IPS-11a (cell line): Measurements from ENCODE around the gene STOML2.

Experiments used
- H3K4me3 ChIP-seq: one replicate; pipeline ENCODE4 v1.5.1; 2013; ENCODE audit warnings: low read depth, low read length, control low read depth

STOML2 gene

GRCh38 chr9:35107297-35108290 lies 4.7 kb upstream of the STOML2 start:
- no peak overlapping the region for H3K4me3 ChIP-seq

GRCh38 chr9:35106343-35106730 lies 3.4 kb upstream of the STOML2 start:
- no peak overlapping the region for H3K4me3 ChIP-seq

- H3K4me3 ChIP-seq: no peak overlapping the region
These were observed 2.8 kb upstream of the STOML2 start for GRCh38 chr9:35105571-35106342.

GRCh38 chr9:35105126-35105525 lies 2.2 kb upstream of the STOML2 start:
- H3K4me3 ChIP-seq: no peak overlapping the region

- H3K4me3 ChIP-seq: no peak overlapping the region
These were observed 1.7 kb upstream of the STOML2 start for GRCh38 chr9:35104586-35104985.

GRCh38 chr9:35103660-35104191 lies 795 bp upstream of the STOML2 start:
- H3K4me3 ChIP-seq: peak overlapping the region; percentile 94

GRCh38 chr9:35102465-35102768 lies 514 bp downstream of the STOML2 start:
- H3K4me3 ChIP-seq: peak overlapping the region; percentile 94

GRCh38 chr9:35097573-35097972 lies 5.4 kb downstream of the STOML2 start:
- H3K4me3 ChIP-seq: no peak overlapping the region

GRCh38 chr9:35096035-35096849 lies 6.7 kb downstream of the STOML2 start, which contains the start of gene PIGO:
Gene PIGO, minus strand, starts transcription at chr9:35096591. Its CDS starts 1,026 bp downstream, at chr9:35095565.
- peak within 1 kb of the TSS; percentile 95 for H3K4me3 ChIP-seq

- H3K4me3 ChIP-seq: no peak overlapping the region
These were observed 11.4 kb downstream of the STOML2 start for GRCh38 chr9:35091536-35091935.

- no peak overlapping the region for H3K4me3 ChIP-seq
These were observed 13.5 kb downstream of the STOML2 start for GRCh38 chr9:35089434-35089833.

GRCh38 chr9:35085078-35085477 lies 17.9 kb downstream of the STOML2 start:
- H3K4me3 ChIP-seq: no peak overlapping the region

GRCh38 chr9:35079426-35080341 lies 23.2 kb downstream of the STOML2 start, which contains the start of gene FANCG:
Gene FANCG, minus strand, starts transcription at chr9:35079942. Its CDS starts 418 bp downstream, at chr9:35079524.
- H3K4me3 ChIP-seq: peak within 1 kb of the TSS; percentile 86

GRCh38 chr9:35079041-35079425 lies 23.9 kb downstream of the STOML2 start:
- H3K4me3 ChIP-seq: peak overlapping the region; percentile 86

GRCh38 chr9:35078066-35078465 lies 24.9 kb downstream of the STOML2 start:
- H3K4me3 ChIP-seq: no peak overlapping the region

GRCh38 chr9:35076848-35077247 lies 26.1 kb downstream of the STOML2 start:
- no peak overlapping the region for H3K4me3 ChIP-seq

GRCh38 chr9:35075358-35075757 lies 27.6 kb downstream of the STOML2 start:
- H3K4me3 ChIP-seq: no peak overlapping the region

GRCh38 chr9:35074791-35075190 lies 28.1 kb downstream of the STOML2 start:
- no peak overlapping the region for H3K4me3 ChIP-seq

- no peak overlapping the region for H3K4me3 ChIP-seq
These were observed 28.8 kb downstream of the STOML2 start for GRCh38 chr9:35074141-35074540.

- no peak overlapping the region for H3K4me3 ChIP-seq
These were observed 29.7 kb downstream of the STOML2 start for GRCh38 chr9:35073279-35073612.
